ENCODE measurements around the gene CENPX. TPM values are rescaled to one million over a fixed set of nuclear protein-coding genes. Genes with fewer than 3 reads are reported as not detected.
A peak's percentile ranks its signal among the peaks of the same experiment; 100 is the strongest.

CENPX gene
- total and polyA plus RNA-seq, 2 of the 13 experiments (the other 11 are each of a cell fraction or from before 2014, with no cell fraction given) = 92.7 to 170 TPM

GRCh38 chr17:82065638-82066303 is 43.1 kb upstream of the CENPX start, which contains the start of gene DUS1L (continued):
- no peak for TF ChIP-seq ATF1 (CRISPR knock-in tag; IDR thresholded peaks at IDR 0.05)
- TF ChIP-seq YY1 (IDR thresholded peaks at IDR 0.05; ENCODE audit: insufficient read depth, insufficient replicate concordance, low read depth, low read length) = peak; percentile 89
- TF ChIP-seq ZFP36L1 (CRISPR knock-in tag; IDR thresholded peaks at IDR 0.05) = no peak
- no peak for TF ChIP-seq ARID3A (IDR thresholded peaks at IDR 0.05; ENCODE audit: low read depth, low read length)
- TF ChIP-seq HES4 (CRISPR knock-in tag; IDR thresholded peaks at IDR 0.05; ENCODE audit: borderline replicate concordance) = 0 out of 2 replicates have a peak, but pooled peaks have one; percentile 56
- peak; percentile 90 for TF ChIP-seq ZNF747 (CRISPR knock-in tag; IDR thresholded peaks at IDR 0.05; ENCODE audit: borderline replicate concordance)
- TF ChIP-seq TEAD3 (CRISPR knock-in tag; optimal IDR thresholded peaks at IDR 0.05; ENCODE audit: borderline replicate concordance) = peak; percentile 74
- TF ChIP-seq JARID2 (CRISPR knock-in tag; IDR thresholded peaks at IDR 0.05; ENCODE audit: insufficient replicate concordance) = peak; percentile 61
- TF ChIP-seq ZNF468 (CRISPR knock-in tag; IDR thresholded peaks at IDR 0.05) = no peak
- no peak for TF ChIP-seq SYNCRIP (IDR thresholded peaks at IDR 0.05; ENCODE audit: insufficient read depth, low read depth, low read length)
- peak; percentile 95 for TF ChIP-seq EEA1 (CRISPR knock-in tag; IDR thresholded peaks at IDR 0.05; ENCODE audit: borderline replicate concordance)
- no peak for TF ChIP-seq ZNF24 (IDR thresholded peaks at IDR 0.05)
- TF ChIP-seq FOSL2 (CRISPR knock-in tag; IDR thresholded peaks at IDR 0.05) = peak; percentile 52
- no peak for TF ChIP-seq KLF9 (CRISPR knock-in tag; IDR thresholded peaks at IDR 0.05; ENCODE audit: low read depth)
- peak; percentile 96 for TF ChIP-seq ERF (CRISPR knock-in tag; IDR thresholded peaks at IDR 0.05)
- no peak for TF ChIP-seq NFIC (IDR thresholded peaks at IDR 0.05; ENCODE audit: low read length)
- TF ChIP-seq ETV5 (CRISPR knock-in tag; IDR thresholded peaks at IDR 0.05; ENCODE audit: borderline replicate concordance) = peak; percentile 83
- TF ChIP-seq POLR2G (IDR thresholded peaks at IDR 0.05; ENCODE audit: low read depth, low read length) = peak; percentile 55; the same call in 1 of the 2 replicates
- TF ChIP-seq ZNF781 (CRISPR knock-in tag; IDR thresholded peaks at IDR 0.05; ENCODE audit: borderline replicate concordance, not compliant biosample characterization) = no peak
- peak; percentile 45; the same call in 1 of the 2 replicates for TF ChIP-seq NFYB (CRISPR knock-in tag; IDR thresholded peaks at IDR 0.05)
- no peak; the same call in 1 of the 2 replicates for TF ChIP-seq THAP8 (CRISPR knock-in tag; IDR thresholded peaks at IDR 0.05; ENCODE audit: borderline replicate concordance)
- TF ChIP-seq ARID2 (CRISPR knock-in tag; IDR thresholded peaks at IDR 0.05; ENCODE audit: borderline replicate concordance) = no peak
- peak; percentile 75; the same call in 1 of the 2 replicates for TF ChIP-seq REPIN1 (CRISPR knock-in tag; IDR thresholded peaks at IDR 0.05; ENCODE audit: borderline replicate concordance, low read depth)
- peak; percentile 94; the same call in 1 of the 2 replicates for TF ChIP-seq ZNF251 (CRISPR knock-in tag; IDR thresholded peaks at IDR 0.05)
- peak; percentile 97 for TF ChIP-seq HBP1 (CRISPR knock-in tag; IDR thresholded peaks at IDR 0.05; ENCODE audit: low read depth)
- peak; percentile 100 for TF ChIP-seq ZBTB38 (CRISPR knock-in tag; IDR thresholded peaks at IDR 0.05)
- TF ChIP-seq JUN (CRISPR knock-in tag; IDR thresholded peaks at IDR 0.05) = no peak
- peak; percentile 96 for TF ChIP-seq NR2F6 (IDR thresholded peaks at IDR 0.05)
- TF ChIP-seq NR2F6 (CRISPR knock-in tag; IDR thresholded peaks at IDR 0.05) = peak; percentile 100
- peak; percentile 86; the same call in 1 of the 2 replicates for TF ChIP-seq BORCS8-MEF2B (CRISPR knock-in tag; IDR thresholded peaks at IDR 0.05)

All from HepG2 (cell line).